Upper lobe of right lung (tissue), 1 donor: ENCODE results near the gene STX10. TPM values are rescaled to one million over a fixed set of nuclear protein-coding genes. Genes with fewer than 3 reads are reported as not detected.

ENCODE experiments used
- ATAC-seq: fragments of 200-7000 bp; cut with Tn5 transposase; one replicate; pipeline ENCODE4 v1.9.1; 2020; ENCODE audit warnings: mild to moderate bottlenecking, moderate library complexity
- DNase-seq: peaks from one replicate; pipeline ENCODE4 v3.0.0-alpha.2; 2020
- H3K27ac ChIP-seq: fragments of 200-600 bp; one replicate; pipeline ENCODE4 v1.8.0; 2022
- H3K27me3 ChIP-seq: fragments of 200-600 bp; one replicate; pipeline ENCODE4 v1.8.0; 2022; ENCODE audit warnings: mild to moderate bottlenecking
- H3K36me3 ChIP-seq: fragments of 200-600 bp; one replicate; pipeline ENCODE4 v1.8.0; 2022
- H3K4me1 ChIP-seq: fragments of 200-600 bp; one replicate; pipeline ENCODE4 v1.8.0; 2022
- H3K4me3 ChIP-seq: fragments of 200-600 bp; one replicate; pipeline ENCODE4 v1.8.0; 2022; ENCODE audit warnings: mild to moderate bottlenecking
- H3K9me3 ChIP-seq: fragments of 200-600 bp; one replicate; pipeline ENCODE4 v1.8.0; 2022
- intact Hi-C: fragments of 100-400 bp; cut with DNase I; formaldehyde crosslinking; loops from one replicate; pipeline ENCODE4 v1.11.0; 2022
- total RNA-seq: library from RNA; stranded (reverse); fragmentation: NEBNext Ultra II Directional; extraction: Animal tissue kit (Norgen Biotek cat#: 25700); gene quantifications from one replicate; pipeline ENCODE4 v1.2.1, GENCODE V29; 2021
- TF ChIP-seq, protein P1 (sequence below): fragments of 200-600 bp; IDR thresholded peaks from one replicate; pipeline ENCODE4 v1.8.0; 2022; ENCODE audit warnings: antibody characterized with exemption
- donor health status: DM: no; HTN: yes; CAD: no; lungs with severe emphysema.

STX10 gene
- total RNA-seq, 1 donor from 2014 or later, result 65.4 TPM

DNA sequence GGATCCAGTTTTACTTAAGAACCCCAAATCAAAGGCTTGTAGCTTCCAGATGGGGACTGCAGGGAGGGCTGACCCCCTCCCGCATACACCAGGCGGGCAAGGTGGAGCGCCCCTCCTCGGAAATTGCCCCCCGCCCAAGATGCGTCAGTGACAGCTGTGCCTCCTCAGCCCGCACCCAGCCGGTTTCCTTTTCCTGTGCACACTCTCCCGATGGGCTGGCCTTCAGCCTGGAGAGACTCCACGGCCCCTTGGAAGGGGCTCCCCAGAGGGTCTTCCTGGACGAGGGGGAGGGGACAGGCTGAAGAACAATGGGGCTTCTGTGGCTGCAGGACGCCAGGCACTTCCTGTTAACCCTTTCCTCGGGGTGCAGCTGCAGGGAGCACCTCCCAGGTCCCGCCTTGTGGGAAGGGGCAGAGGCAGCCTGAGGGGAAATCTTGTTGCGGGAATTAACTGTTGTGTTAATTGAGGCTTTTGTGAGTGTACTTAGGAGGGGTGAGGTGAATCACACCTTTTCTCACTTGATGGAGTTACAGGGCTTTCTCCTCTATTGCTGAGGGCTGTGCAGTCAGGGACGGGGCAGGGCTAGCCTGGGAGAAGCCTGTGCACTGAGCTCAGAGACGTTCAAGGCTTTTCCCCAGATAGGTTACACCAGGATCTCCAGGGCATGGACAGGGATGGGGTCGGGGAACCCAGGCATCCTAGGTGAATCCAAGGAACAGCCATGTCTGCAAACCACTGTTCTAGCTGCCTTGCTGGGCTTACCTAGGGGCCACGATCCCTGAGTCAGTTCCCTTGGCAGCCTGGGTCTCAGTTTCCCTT is 14.4 kb upstream of the STX10 start:
- H3K4me3 ChIP-seq, result peak overlapping the region; percentile 52
- TF ChIP-seq, protein P1, sequence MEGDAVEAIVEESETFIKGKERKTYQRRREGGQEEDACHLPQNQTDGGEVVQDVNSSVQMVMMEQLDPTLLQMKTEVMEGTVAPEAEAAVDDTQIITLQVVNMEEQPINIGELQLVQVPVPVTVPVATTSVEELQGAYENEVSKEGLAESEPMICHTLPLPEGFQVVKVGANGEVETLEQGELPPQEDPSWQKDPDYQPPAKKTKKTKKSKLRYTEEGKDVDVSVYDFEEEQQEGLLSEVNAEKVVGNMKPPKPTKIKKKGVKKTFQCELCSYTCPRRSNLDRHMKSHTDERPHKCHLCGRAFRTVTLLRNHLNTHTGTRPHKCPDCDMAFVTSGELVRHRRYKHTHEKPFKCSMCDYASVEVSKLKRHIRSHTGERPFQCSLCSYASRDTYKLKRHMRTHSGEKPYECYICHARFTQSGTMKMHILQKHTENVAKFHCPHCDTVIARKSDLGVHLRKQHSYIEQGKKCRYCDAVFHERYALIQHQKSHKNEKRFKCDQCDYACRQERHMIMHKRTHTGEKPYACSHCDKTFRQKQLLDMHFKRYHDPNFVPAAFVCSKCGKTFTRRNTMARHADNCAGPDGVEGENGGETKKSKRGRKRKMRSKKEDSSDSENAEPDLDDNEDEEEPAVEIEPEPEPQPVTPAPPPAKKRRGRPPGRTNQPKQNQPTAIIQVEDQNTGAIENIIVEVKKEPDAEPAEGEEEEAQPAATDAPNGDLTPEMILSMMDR, result no peak
- H3K27me3 ChIP-seq, result no peaks in the 10 kb centered on the region
- DNase-seq (peak; percentile 80), ATAC-seq (peak; percentile 3)
- intact Hi-C loops, result no loop called here
- peak overlapping the region; percentile 96 for H3K27ac ChIP-seq
- peaks cover 68% of the 10 kb centered on the region for H3K4me1 ChIP-seq
- H3K36me3 ChIP-seq, result no peaks in the 10 kb centered on the region
- H3K9me3 ChIP-seq, result no peaks in the 10 kb centered on the region

DNA sequence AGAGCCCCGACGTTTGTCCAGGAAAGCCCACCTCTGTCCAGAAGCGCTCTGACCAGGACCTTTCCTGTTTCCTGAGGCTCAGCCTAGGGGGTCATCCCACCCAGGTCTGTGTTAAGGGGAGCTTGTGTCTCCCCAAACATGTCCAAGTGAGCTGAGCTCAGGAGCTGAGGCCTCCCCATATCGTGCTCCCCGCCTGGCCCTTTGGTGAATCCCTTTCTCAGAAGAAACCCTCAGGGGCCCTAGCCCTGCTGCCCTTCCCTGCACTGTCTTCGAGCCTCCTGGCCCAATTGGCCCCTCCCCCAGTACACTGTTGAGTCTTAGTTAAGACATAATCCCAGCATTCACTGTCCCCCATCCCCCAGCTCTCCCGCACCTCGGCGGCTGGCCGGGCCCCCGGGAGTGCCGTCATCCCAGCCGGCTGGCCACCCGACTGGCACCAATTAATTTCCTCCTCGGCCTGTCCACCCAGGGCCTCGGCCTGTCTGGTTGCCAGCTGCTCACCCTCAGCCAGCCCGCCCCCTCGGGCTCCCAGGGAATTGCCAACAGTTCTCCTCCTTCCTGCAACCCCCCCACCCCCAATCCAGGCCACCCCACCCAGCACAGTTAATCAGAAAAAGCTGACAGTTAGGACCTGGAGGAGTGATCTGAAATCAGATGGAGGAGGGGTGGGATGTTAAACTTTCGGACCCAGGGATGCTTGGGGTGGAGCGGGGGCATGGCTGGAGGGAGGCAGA is 13.6 kb upstream of the STX10 start:
- ATAC-seq, result peak; percentile 21
- H3K36me3 ChIP-seq, result no peaks in the 10 kb centered on the region
- peak overlapping the region; percentile 96 for H3K27ac ChIP-seq
- peak; percentile 86 for DNase-seq
- no peaks in the 10 kb centered on the region for H3K27me3 ChIP-seq
- peaks cover 68% of the 10 kb centered on the region for H3K4me1 ChIP-seq
- H3K9me3 ChIP-seq, result no peaks in the 10 kb centered on the region
- TF ChIP-seq, protein P1, result no peak
- intact Hi-C loops, result no loop called here
- H3K4me3 ChIP-seq, result peak overlapping the region; percentile 52

GRCh38 chr19:13162724-13163608 is 12.8 kb upstream of the STX10 start:
- intact Hi-C loops, result no loop called here
- TF ChIP-seq, protein P1, result no peak
- H3K27me3 ChIP-seq, result no peaks in the 10 kb centered on the region
- DNase-seq (peak; percentile 98), ATAC-seq (peak; percentile 88)
- H3K4me3 ChIP-seq, result peak overlapping the region; percentile 52
- peaks cover 61% of the 10 kb centered on the region for H3K4me1 ChIP-seq
- H3K9me3 ChIP-seq, result no peaks in the 10 kb centered on the region
- peak overlapping the region; percentile 96 for H3K27ac ChIP-seq
- H3K36me3 ChIP-seq, result no peaks in the 10 kb centered on the region

DNA sequence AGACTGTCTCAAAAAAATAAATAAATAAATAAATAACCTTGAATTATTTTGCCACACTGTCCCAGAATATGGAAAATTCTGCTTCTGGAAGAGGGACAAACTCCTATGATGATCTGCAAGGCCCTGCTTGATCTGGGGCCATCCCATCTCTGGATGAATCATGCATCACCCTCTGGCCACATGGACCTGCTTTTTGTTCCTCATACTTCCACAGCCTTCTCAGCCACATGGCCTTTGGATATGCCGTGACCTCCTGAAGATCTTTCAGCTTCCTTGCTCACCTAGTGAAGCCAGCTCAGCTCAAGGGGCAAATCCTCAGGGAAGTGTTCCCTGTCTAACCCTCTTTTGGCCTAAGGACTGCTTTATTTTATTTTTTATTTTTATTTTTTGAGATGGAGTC is 10.4 kb upstream of the STX10 start:
- no peaks in the 10 kb centered on the region for H3K27me3 ChIP-seq
- TF ChIP-seq, protein P1, result no peak
- H3K27ac ChIP-seq, result no peak overlapping the region
- no peak overlapping the region for H3K4me3 ChIP-seq
- peaks cover 56% of the 10 kb centered on the region for H3K4me1 ChIP-seq
- H3K36me3 ChIP-seq, result no peaks in the 10 kb centered on the region
- intact Hi-C loops, result no loop called here
- ATAC-seq (no peak), DNase-seq (no peak)
- no peaks in the 10 kb centered on the region for H3K9me3 ChIP-seq

DNA sequence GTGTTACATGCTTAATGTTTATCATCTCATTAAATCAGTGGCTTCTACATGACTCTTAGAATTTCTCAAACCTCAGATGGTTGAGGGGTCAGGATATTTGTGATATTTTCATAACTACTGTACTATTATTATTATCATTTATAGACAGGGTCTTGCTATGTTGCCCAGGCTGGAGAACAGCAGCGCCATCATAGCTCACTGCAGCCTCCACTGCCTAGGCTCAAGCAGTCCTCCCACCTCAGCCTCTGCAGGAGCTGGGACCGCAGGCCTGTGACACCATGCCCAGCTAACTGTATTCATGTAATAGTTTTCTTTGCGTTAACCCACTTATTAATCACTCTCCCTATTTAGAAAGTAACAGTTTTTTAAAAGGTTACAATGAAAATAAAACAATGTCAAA is 9.5 kb upstream of the STX10 start:
- Histone ChIP-seq H3K9me3 (no peaks in the 10 kb centered on the region), H3K27me3 (no peaks in the 10 kb centered on the region), H3K4me1 (peaks cover 55% of the 10 kb centered on the region), H3K4me3 (no peak overlapping the region), H3K36me3 (no peaks in the 10 kb centered on the region), H3K27ac (no peak overlapping the region)
- intact Hi-C loops, result no loop called here
- ATAC-seq, result no peak
- no peak for DNase-seq
- TF ChIP-seq, protein P1, result no peak
